LNCAP (cell line): Measurements from ENCODE around the gene IFT43.

ENCODE experiments used
- TF ChIP-seq, protein P1 (sequence below): fragments of 450-650 bp; IDR thresholded peaks from 2 replicates; pipeline ENCODE4 v1.5.1; 2017; ENCODE audit warnings: mild to moderate bottlenecking

Gene IFT43

GRCh38 chr14:75981426-75982265, 3.9 kb upstream of the IFT43 start, which contains the start of gene TGFB3:
Gene TGFB3 (minus strand): TSS chr14:75981995. CDS start chr14:75980893, 1,102 bp downstream.
- TF ChIP-seq, protein P1, sequence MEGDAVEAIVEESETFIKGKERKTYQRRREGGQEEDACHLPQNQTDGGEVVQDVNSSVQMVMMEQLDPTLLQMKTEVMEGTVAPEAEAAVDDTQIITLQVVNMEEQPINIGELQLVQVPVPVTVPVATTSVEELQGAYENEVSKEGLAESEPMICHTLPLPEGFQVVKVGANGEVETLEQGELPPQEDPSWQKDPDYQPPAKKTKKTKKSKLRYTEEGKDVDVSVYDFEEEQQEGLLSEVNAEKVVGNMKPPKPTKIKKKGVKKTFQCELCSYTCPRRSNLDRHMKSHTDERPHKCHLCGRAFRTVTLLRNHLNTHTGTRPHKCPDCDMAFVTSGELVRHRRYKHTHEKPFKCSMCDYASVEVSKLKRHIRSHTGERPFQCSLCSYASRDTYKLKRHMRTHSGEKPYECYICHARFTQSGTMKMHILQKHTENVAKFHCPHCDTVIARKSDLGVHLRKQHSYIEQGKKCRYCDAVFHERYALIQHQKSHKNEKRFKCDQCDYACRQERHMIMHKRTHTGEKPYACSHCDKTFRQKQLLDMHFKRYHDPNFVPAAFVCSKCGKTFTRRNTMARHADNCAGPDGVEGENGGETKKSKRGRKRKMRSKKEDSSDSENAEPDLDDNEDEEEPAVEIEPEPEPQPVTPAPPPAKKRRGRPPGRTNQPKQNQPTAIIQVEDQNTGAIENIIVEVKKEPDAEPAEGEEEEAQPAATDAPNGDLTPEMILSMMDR, result no peak

GRCh38 chr14:75982266-75983018, 3.1 kb upstream of the IFT43 start:
- TF ChIP-seq, protein P1, result peak; percentile 69

DNA sequence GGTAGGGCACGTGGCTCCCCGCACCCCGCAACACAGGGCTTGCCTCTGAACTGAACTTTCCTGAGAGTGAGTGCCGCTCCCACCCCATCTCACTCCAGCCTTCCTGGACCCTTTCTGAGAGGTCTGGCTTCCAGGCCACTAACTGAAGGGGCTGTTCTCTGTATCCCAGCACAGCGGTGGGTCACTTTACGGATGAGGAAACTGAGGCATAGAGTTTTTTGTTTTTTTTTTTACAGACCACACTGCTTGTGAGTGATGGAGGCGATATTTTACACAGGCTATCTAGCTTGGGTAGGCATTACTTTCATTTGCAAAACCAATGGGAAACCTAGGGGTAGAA, 2.6 kb upstream of the IFT43 start:
- TF ChIP-seq, protein P1, result no peak

DNA sequence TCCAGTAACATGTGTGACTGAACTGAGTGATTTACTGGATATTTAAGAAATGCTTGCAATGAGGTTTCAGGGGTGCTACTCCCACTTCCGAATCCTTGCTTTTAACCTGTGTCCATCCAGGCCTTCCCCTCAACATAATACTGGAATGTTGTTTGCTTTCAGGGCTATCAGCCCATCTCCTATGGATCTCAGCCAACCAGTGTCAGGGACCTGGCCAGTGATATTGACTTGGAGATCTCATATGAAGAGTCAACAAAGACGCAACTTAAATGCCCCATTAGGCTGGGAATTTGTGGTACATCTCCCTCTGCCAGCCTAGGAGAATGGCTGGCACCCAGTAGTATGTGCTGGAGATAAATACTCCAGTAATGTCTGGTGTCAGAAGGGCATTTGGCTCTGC, 889 bp upstream of the IFT43 start:
- TF ChIP-seq, protein P1, result no peak

DNA sequence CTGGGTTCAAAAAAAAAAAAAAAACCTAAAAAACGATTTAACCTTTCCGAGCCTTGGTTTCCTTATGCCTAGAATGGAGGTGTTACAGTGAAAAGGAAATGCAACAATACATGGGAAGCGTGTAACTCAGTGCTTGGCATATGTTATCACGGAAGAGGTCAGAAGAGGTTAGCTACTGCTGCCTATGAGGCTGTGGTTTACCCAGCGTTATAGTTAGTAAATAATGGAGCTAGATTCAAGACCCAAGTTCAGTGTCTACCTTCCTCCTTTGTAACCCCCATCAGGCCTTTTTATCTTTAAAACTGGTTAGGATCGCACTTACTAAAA, 839 bp downstream of the IFT43 start:
- TF ChIP-seq, protein P1, result no peak

DNA sequence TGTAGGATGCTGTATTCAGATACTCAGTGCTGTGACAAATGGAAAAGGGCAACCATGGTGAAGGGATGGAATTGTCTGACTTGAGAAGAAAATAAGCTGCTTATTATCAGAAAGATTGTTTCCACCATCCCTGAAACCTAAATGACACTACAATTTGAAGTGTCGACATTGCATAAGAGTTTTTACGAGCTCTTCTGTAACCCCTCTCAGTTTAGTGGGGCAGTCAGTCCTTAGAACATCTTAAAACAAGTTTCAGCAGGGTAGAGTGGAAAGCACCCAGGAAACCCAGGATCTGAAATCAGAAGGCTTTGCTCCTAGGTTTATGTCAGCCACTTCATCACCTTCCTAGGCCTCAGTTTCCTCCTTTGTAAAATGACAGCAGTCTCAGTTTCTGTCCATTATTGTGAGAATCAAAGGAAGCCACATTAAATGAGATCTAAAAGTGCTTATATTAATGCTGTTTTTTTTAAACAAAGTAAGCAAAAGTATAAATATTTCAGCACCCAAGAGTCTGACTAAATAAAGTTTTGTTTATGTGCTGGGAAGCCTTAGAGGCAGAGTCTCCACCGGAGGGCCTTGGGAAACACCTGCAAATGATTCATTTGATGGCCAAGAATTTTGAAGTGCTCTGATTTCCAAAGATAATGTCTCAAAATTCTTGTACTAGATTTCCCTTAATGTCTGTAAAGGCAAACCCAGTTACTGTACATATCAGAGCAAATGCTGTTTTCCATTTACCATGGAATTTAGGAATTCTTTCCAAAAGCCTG, 1.8 kb downstream of the IFT43 start:
- TF ChIP-seq, protein P1, result no peak

GRCh38 chr14:75989134-75989533, 3.6 kb downstream of the IFT43 start:
- TF ChIP-seq, protein P1, result no peak
